AG04450 (cell line): ENCODE results near the gene TBC1D2B. TPM values are rescaled to one million over a fixed set of nuclear protein-coding genes. Genes with fewer than 3 reads are reported as not detected.
"Not testable (repeated sequence)": the region's sequence is repeated elsewhere in the genome, so short reads cannot be mapped to it uniquely, and the experiment has no call there.

Source experiments
- CTCF ChIA-PET: fragments of 300-600, 350-600 bp; formaldehyde crosslinking; extraction: SDS; loops from one replicate; lab custom pipeline; 2022; ENCODE audit warnings: antibody characterized with exemption, inconsistent platforms; lab: Charles Lee
- POLR2A ChIA-PET: fragments of 350-600 bp; formaldehyde crosslinking; extraction: SDS; loops from one replicate; lab custom pipeline; 2021; ENCODE audit warnings: antibody characterized with exemption, inconsistent platforms; lab: Yijun Ruan, JAX
- DNase-seq: peaks from one replicate; pipeline ENCODE4 v3.0.0-alpha.2; 2011; ENCODE audit warnings: low read depth, low spot score
- H3K27ac ChIP-seq: one replicate; pipeline ENCODE4 v1.5.1; 2012; ENCODE audit warnings: low read depth, low read length, control low read depth
- H3K27me3 ChIP-seq: one replicate; pipeline ENCODE4 v1.6.0; 2012; ENCODE audit warnings: low read length; ENCODE audit not compliant: control insufficient read depth, insufficient read depth
- H3K4me3 ChIP-seq: 2 replicates; pipeline ENCODE4 v1.5.1; 2011; ENCODE audit warnings: mild to moderate bottlenecking, low read depth, low read length, control low read depth
- H3K9me3 ChIP-seq: 2 replicates; pipeline ENCODE4 v1.5.1; 2012; ENCODE audit warnings: low read length; ENCODE audit not compliant: control insufficient read depth, insufficient read depth
- CTCF ChIP-seq: IDR thresholded peaks from 2 replicates; pipeline ENCODE4 v1.5.1; 2011; ENCODE audit warnings: low read depth, low read length, control low read depth, inconsistent platforms
- polyA plus RNA-seq: library from polyadenylated mRNA; depleted of rRNA; stranded (reverse); fragments of >200 nt; gene quantifications from 2 replicates; pipeline ENCODE4 v1.2.3, GENCODE V29; 2011

Gene TBC1D2B
- polyA plus RNA-seq, 1 experiment: 42.0 TPM

- Histone ChIP-seq H3K9me3 (no peaks in the 10 kb centered on the region), H3K27ac (no peak overlapping the region), H3K27me3 (no peaks in the 10 kb centered on the region), H3K4me3 (no peak overlapping the region)
- TF ChIP-seq CTCF: no peak
- ChIA-PET POLR2A (interaction anchor here (0.6 kb wide), 1 partner anchor 148 kb away, joined by 3 read pairs; the partner anchor contains the start of gene IDH3A), CTCF (interaction anchor here (1.8 kb wide), 1 partner anchor 107 kb away, joined by 13 read pairs; no protein-coding TSS in a partner anchor)
- no peak for DNase-seq
These were observed 76.6 kb downstream of the TBC1D2B start for GRCh38 chr15:78000927-78001249.

- Histone ChIP-seq H3K27me3 (no peaks in the 10 kb centered on the region), H3K9me3 (no peaks in the 10 kb centered on the region), H3K27ac (no peak overlapping the region), H3K4me3 (no peak overlapping the region)
- POLR2A ChIA-PET: interaction anchor here (0.6 kb wide), 1 partner anchor 149 kb away, joined by 3 read pairs; the partner anchor contains the start of gene IDH3A
- CTCF ChIA-PET: interaction anchor here (0.6 to 1.8 kb wide), 4 partner anchors 34 to 113 kb away, joined by 3 to 13 read pairs (median 8); no protein-coding TSS in a partner anchor
- no peak for DNase-seq
- peak; percentile 30 for TF ChIP-seq CTCF
These were observed 77.2 kb downstream of the TBC1D2B start for GRCh38 chr15:78000091-78000926.

- no peak for TF ChIP-seq CTCF
- no peak for DNase-seq
- ChIA-PET POLR2A (interaction anchor here (0.6 kb wide), 1 partner anchor 45 kb away, joined by 3 read pairs; no protein-coding TSS in a partner anchor), CTCF (interaction anchor here (1.3 to 1.8 kb wide), 3 partner anchors 33 to 109 kb away, joined by 3 to 13 read pairs (median 7); no protein-coding TSS in a partner anchor)
- H3K27ac ChIP-seq: no peak overlapping the region
- no peaks in the 10 kb centered on the region for H3K9me3 ChIP-seq
- no peak overlapping the region for H3K4me3 ChIP-seq
- H3K27me3 ChIP-seq: no peaks in the 10 kb centered on the region
These were observed 78.0 kb downstream of the TBC1D2B start for GRCh38 chr15:77999486-77999885.

- no peaks in the 10 kb centered on the region for H3K27me3 ChIP-seq
- H3K4me3 ChIP-seq: no peak overlapping the region
- H3K9me3 ChIP-seq: no peaks in the 10 kb centered on the region; the same call in 1 of the 2 replicates
- TF ChIP-seq CTCF: no peak
- POLR2A ChIA-PET: interaction anchor here (0.6 kb wide), 1 partner anchor 46 kb away, joined by 3 read pairs; no protein-coding TSS in a partner anchor
- CTCF ChIA-PET: interaction anchor here (1.3 to 1.8 kb wide), 2 partner anchors 32 to 40 kb away, joined by 3 to 7 read pairs; no protein-coding TSS in a partner anchor
- DNase-seq: no peak
- H3K27ac ChIP-seq: no peak overlapping the region
These were observed 78.9 kb downstream of the TBC1D2B start for GRCh38 chr15:77998592-77998991.

- CTCF ChIA-PET: interaction anchor here (2.6 kb wide), 1 partner anchor 111 kb away, joined by 10 read pairs; no protein-coding TSS in a partner anchor
- POLR2A ChIA-PET, H3K27ac ChIP-seq, H3K27me3 ChIP-seq, H3K4me3 ChIP-seq, H3K9me3 ChIP-seq, DNase-seq: not testable (repeated sequence)
These were observed 79.6 kb downstream of the TBC1D2B start for GRCh38 chr15:77997761-77998554.

- CTCF ChIA-PET: interaction anchor here (1.2 to 2.6 kb wide), 2 partner anchors 8 to 111 kb away, joined by 5 to 10 read pairs; no protein-coding TSS in a partner anchor
- H3K27me3 ChIP-seq, POLR2A ChIA-PET, DNase-seq, H3K4me3 ChIP-seq, H3K27ac ChIP-seq, H3K9me3 ChIP-seq: not testable (repeated sequence)
These were observed 80.3 kb downstream of the TBC1D2B start for GRCh38 chr15:77997221-77997620.

- CTCF ChIA-PET: interaction anchor here (1.2 to 2.6 kb wide), 3 partner anchors 8 to 112 kb away, joined by 5 to 10 read pairs (median 6); no protein-coding TSS in a partner anchor
- POLR2A ChIA-PET, H3K9me3 ChIP-seq, H3K27me3 ChIP-seq, DNase-seq, H3K27ac ChIP-seq, H3K4me3 ChIP-seq: not testable (repeated sequence)
These were observed 80.8 kb downstream of the TBC1D2B start for GRCh38 chr15:77996713-77997171.
